Right ventricle myocardium inferior (tissue), 1 donor: ENCODE results near the gene KIFBP. TPM values are rescaled to one million over a fixed set of nuclear protein-coding genes. Genes with fewer than 3 reads are reported as not detected.
"Not testable (repeated sequence)": the region's sequence is repeated elsewhere in the genome, so short reads cannot be mapped to it uniquely, and the experiment has no call there.

Source experiments
- ATAC-seq: fragments of 200-7000 bp; cut with Tn5 transposase; one replicate; pipeline ENCODE4 v1.9.1; 2020; ENCODE audit warnings: mild to moderate bottlenecking, moderate library complexity
- DNase-seq: peaks from one replicate; pipeline ENCODE4 v3.0.0; 2021; ENCODE audit errors: missing footprints
- intact Hi-C: fragments of 100-400 bp; cut with DNase I; formaldehyde crosslinking; loops from one replicate; pipeline ENCODE4 v1.11.0; 2022
- long read RNA-seq: library from polyadenylated mRNA; unstranded; transcript quantifications from one replicate; pipeline ENCODE4 v2.0.0, GENCODE V29; 2021
- total RNA-seq: library from RNA; stranded (reverse); fragmentation: NEBNext Ultra II Directional; extraction: Animal tissue kit (Norgen Biotek cat#: 25700); gene quantifications from one replicate; pipeline ENCODE4 v1.2.1, GENCODE V29; 2021
- donor health status: DM: no; HTN: yes; CAD: no; lungs with severe emphysema.

KIFBP gene, protein sequence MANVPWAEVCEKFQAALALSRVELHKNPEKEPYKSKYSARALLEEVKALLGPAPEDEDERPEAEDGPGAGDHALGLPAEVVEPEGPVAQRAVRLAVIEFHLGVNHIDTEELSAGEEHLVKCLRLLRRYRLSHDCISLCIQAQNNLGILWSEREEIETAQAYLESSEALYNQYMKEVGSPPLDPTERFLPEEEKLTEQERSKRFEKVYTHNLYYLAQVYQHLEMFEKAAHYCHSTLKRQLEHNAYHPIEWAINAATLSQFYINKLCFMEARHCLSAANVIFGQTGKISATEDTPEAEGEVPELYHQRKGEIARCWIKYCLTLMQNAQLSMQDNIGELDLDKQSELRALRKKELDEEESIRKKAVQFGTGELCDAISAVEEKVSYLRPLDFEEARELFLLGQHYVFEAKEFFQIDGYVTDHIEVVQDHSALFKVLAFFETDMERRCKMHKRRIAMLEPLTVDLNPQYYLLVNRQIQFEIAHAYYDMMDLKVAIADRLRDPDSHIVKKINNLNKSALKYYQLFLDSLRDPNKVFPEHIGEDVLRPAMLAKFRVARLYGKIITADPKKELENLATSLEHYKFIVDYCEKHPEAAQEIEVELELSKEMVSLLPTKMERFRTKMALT
- 52.2 TPM for total RNA-seq
- long read RNA-seq, transcript KIF1BP-201 (7 exons, 2,544 nt) = major isoform, 26 of 27 reads
- long read RNA-seq, partial matches to known transcripts = 0 of 27 reads
- long read RNA-seq, other reads (novel, unspliced or antisense) = 1 of 27 reads

DNA sequence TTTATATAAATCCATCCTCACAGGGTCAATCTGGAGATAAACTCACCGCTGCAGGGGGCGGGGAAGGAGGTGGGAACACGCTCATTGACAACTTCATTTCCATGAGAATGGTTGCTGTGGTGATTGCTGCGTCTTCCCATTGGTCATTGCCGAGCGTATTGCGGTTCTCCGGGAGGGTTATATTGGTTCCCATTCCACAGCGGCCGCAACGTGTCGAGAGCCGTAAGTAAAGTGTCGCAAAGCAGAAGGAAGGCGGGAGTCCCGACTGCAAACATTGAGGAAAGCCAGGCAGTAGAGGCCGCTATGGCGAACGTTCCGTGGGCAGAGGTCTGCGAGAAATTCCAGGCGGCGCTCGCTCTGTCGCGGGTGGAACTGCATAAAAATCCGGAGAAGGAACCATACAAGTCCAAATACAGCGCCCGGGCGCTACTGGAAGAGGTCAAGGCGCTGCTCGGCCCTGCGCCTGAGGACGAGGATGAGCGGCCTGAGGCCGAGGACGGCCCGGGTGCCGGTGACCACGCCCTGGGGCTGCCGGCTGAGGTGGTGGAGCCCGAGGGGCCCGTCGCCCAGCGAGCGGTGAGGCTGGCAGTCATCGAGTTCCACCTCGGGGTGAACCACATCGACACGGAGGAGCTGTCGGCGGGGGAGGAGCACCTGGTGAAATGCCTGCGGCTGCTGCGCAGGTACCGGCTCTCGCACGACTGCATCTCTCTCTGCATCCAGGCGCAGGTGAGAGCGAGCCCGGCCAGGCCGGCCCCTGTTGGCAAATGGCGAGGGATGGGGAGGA lies at the start of gene KIFBP:
KIFBP (plus strand) TSS at position 274 of the 787 bp plus-strand sequence; CDS start at position 304, 30 bp downstream.
- intact Hi-C loops = loop anchor here (5.0 kb wide), 1 partner anchor 104 kb away; no protein-coding TSS in a partner anchor
- DNase-seq = peak; percentile 96
- ATAC-seq = peak; percentile 96

- intact Hi-C loops = no loop called here
- no peak for ATAC-seq
- no peak for DNase-seq
Observed at GRCh38 chr10:68938884-68939283, 49.7 kb upstream of the KIFBP start.

GRCh38 chr10:68940917-68941316 lies 47.7 kb upstream of the KIFBP start:
- intact Hi-C loops, ATAC-seq: not testable (repeated sequence)

GRCh38 chr10:68950598-68950997 lies 38.0 kb upstream of the KIFBP start:
- intact Hi-C loops = no loop called here
- ATAC-seq (no peak), DNase-seq (no peak)

More at GRCh38 chr10:68940917-68941316, 47.7 kb upstream of the KIFBP start:
- DNase-seq = not testable (repeated sequence)

GRCh38 chr10:68954904-68955303 lies 33.7 kb upstream of the KIFBP start:
- ATAC-seq (no peak), DNase-seq (no peak)
- intact Hi-C loops = no loop called here

DNA sequence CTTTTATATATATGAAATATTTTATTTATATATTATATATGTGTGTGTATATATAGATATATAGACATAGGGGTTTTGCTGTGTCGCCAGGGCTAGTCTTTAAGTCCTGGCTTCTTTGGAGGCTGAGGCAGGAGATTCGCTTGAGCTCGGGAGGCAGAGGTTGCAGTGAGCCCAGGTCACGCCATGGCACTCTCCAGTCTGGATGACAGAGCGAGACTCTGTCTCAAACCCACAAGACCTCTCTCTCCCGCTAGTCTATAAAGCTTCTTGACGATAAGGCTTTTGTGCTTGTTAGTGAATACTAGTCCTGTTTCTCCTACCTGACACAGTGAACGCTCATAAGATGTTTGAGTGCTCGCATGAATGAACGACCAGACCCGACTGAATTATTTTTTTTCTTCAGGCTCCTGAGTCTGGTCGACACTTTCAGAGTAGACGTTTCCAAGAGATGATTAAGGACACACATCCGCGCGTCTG lies 33.2 kb upstream of the KIFBP start:
- no peak for DNase-seq
- intact Hi-C loops = no loop called here
- no peak for ATAC-seq

DNA sequence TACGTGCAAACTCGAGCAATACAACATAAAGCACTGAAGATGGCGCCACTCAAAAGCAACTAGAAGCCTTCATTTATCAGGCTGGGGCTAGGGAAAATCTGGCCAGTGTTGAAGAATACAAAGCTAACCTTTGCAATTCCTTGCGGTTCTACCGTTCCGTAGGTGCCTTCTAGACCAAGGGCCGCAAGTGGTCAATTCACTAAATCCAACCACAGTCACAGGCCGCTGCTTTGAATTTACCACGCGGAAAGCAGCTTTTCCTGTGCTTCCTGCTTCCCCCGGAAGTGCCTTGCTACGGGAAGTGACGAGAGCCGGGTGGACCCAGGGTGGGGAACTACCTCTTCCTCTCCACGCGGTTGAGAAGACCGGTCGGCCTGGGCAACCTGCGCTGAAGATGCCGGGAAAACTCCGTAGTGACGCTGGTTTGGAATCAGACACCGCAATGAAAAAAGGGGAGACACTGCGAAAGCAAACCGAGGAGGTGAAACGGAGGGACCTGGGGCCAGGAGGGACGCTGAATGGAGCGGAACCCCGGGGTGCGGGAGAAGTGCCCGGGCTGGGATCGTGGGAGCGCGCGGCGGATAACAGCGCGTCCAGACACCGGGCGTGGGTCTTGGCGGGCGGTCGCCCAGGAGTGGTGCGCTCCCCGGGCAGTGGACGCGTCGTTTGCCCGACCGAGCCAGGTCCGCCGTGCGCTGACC lies 32.6 kb upstream of the KIFBP start, which contains the start of gene DDX21:
DDX21 (plus strand) TSS at position 339 of the 701 bp plus-strand sequence; CDS start at position 395, 56 bp downstream.
- DNase-seq = peak; percentile 93

GRCh38 chr10:68957284-68957615 lies 31.4 kb upstream of the KIFBP start:
- no peak for DNase-seq
- no peak for ATAC-seq
- intact Hi-C loops = loop anchor here (2.0 kb wide), 1 partner anchor 136 kb away; no protein-coding TSS in a partner anchor

More for the DNA sequence above, 32.6 kb upstream of the KIFBP start, which contains the start of gene DDX21:
- intact Hi-C loops = loop anchor here (2.0 kb wide), 1 partner anchor 137 kb away; no protein-coding TSS in a partner anchor
- ATAC-seq = peak; percentile 98

- DNase-seq (no peak), ATAC-seq (no peak)
- intact Hi-C loops = loop anchor here (2.0 kb wide), 1 partner anchor 135 kb away; no protein-coding TSS in a partner anchor
Observed at GRCh38 chr10:68957654-68958053, 30.9 kb upstream of the KIFBP start.

DNA sequence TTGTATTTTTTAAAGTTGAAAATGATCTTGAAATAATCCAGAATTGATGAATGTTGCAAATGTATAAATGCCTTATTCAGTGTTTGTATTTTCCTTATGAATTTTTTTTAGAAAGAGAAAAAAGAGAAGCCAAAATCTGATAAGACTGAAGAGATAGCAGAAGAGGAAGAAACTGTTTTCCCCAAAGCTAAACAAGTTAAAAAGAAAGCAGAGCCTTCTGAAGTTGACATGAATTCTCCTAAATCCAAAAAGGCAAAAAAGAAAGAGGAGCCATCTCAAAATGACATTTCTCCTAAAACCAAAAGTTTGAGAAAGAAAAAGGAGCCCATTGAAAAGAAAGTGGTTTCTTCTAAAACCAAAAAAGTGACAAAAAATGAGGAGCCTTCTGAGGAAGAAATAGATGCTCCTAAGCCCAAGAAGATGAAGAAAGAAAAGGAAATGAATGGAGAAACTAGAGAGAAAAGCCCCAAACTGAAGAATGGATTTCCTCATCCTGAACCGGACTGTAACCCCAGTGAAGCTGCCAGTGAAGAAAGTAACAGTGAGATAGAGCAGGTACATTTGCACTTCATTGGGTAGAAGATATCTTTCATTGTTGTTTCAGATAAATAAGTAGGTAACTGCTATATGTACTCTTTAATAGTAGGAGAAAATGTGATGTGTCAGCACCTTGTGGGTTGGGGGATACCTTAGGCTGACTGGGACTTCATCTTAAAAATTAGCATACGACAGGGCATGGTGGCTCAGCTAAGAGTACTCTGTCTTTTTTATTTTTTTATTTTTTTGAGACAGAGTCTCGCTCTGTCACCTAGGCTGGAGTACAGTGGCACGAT lies 28.7 kb upstream of the KIFBP start:
- intact Hi-C loops = no loop called here
- ATAC-seq = no peak
- DNase-seq = no peak

DNA sequence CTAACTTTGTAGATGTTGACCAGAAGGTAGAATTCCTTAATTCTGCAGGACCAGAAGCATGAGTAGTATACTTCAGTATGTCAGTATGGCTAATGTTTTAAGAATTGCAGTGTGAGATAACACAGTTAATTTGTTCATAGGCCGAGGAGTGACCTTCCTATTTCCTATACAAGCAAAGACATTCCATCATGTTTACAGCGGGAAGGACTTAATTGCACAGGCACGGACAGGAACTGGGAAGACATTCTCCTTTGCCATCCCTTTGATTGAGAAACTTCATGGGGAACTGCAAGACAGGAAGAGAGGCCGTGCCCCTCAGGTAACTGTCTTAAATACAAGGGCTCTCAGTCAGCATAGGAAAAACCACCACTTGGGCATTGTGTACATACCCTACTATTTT lies 25.5 kb upstream of the KIFBP start:
- ATAC-seq (no peak), DNase-seq (no peak)
- intact Hi-C loops = no loop called here

DNA sequence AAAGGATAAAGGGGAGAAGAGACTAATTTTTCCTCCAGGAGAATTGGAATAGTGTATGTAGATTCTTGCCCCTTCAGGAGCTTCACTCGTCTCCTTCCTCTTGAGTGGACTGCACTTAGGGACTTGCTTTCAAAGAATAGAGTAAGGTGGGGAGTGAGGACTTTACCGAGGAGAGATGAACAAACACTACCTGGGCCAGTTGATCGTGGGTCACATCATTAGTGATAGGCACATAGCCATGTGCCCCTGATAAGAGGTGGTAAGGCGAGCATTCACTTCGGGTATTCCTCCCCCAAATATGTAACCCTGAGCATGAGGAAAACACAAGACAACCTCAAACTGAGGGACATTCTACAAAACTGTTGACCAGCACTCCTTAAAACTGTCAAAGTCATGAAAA lies 14.6 kb upstream of the KIFBP start:
- DNase-seq (no peak), ATAC-seq (no peak)
- intact Hi-C loops = no loop called here

DNA sequence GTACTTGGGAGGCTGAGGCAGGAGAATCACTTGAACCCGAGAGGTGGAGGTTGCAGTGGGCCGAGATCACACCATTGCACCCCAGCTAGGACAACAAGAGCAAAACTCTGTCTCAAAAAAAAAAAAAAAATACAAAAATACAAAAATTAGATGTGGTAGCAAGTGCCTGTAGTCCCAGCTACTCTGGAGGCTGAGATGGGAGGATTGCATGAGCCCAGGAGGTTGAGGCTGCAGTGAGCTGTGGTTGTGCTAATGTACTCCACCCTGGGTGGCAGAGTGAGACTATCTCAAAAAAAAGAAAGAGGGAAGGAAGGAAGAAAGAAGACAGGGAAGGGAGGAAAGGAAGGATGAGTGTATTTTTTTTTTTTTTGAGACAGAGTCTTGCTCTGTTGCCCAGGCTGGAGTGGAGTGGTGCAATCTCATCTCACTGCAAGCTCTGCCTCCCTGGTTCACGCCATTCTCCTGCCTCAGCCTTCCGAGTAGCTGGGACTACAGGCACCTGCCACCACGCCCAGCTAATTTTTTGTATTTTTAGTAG lies 12.6 kb upstream of the KIFBP start:
- intact Hi-C loops, DNase-seq, ATAC-seq: not testable (repeated sequence)

GRCh38 chr10:68979738-68980137 lies 8.9 kb upstream of the KIFBP start:
- DNase-seq, intact Hi-C loops, ATAC-seq: not testable (repeated sequence)

DNA sequence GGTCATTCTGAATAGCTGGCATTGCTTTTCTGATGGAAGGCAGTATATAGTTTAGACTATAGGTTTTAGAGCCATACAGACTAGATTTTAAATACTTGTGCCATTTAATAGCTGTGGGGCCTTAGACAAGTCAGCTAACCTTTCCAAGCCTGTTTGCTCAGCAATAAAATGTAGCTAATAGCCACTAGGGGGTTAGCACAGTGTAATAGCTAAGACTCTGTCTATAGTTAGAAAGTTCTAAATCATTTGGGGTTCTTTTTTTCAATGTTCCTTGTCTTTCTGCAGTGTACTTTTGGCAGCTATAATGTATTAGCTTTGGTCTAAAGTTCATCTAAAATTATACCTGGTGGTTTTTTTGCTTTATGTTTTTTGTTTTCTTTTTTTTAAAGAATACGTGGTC lies 7.5 kb upstream of the KIFBP start:
- DNase-seq (no peak), ATAC-seq (no peak)
- intact Hi-C loops = no loop called here

GRCh38 chr10:68982389-68982788 lies 6.2 kb upstream of the KIFBP start:
- ATAC-seq (no peak), DNase-seq (no peak)
- intact Hi-C loops = no loop called here

DNA sequence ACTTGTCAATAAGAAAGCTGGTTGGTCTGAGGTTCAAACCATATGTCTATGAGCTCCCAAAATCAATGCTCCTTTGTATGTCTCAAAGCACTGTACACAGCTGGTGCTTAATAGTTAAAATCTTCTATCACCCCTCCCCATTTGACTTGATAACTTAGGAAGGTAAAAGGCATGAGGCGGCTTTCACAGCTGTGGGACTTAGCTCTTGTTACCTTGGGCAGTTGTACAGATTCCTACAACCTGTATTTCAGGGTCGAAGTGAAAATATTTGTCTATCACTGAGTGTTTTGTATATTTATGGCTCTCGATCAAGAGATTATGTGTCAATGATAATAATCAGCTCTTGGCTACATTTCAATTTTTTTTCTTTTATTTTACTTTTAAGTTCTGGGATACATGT lies 992 bp upstream of the KIFBP start:
- intact Hi-C loops = loop anchor here (5.0 kb wide), 1 partner anchor 105 kb away; no protein-coding TSS in a partner anchor
- DNase-seq (no peak), ATAC-seq (no peak)
